Epidermal melanocyte (primary cell): Measurements from ENCODE around the gene FMNL2.

Experiments used
- DNase-seq: peaks from one replicate; pipeline ENCODE4 v3.0.0; 2011; ENCODE audit warnings: low spot score; ENCODE audit not compliant: insufficient read length

Gene FMNL2

GRCh38 chr2:152492911-152493310 is 157.9 kb downstream of the FMNL2 start:
- DNase-seq, result no peak

- DNase-seq, result no peak
These were observed 158.4 kb downstream of the FMNL2 start for GRCh38 chr2:152493417-152493816.

- no peak for DNase-seq
These were observed 159.1 kb downstream of the FMNL2 start for GRCh38 chr2:152493945-152494528.

GRCh38 chr2:152496371-152496770 is 161.4 kb downstream of the FMNL2 start:
- no peak for DNase-seq

- no peak for DNase-seq
These were observed 162.6 kb downstream of the FMNL2 start for GRCh38 chr2:152497481-152498052.

- DNase-seq, result no peak
These were observed 164.4 kb downstream of the FMNL2 start for GRCh38 chr2:152499331-152499816.

GRCh38 chr2:152499896-152500735 is 165.1 kb downstream of the FMNL2 start:
- peak; percentile 42 for DNase-seq

GRCh38 chr2:152500772-152501171 is 165.8 kb downstream of the FMNL2 start:
- DNase-seq, result no peak

- DNase-seq, result no peak
These were observed 166.7 kb downstream of the FMNL2 start for GRCh38 chr2:152501666-152502065.

GRCh38 chr2:152504618-152505017 is 169.6 kb downstream of the FMNL2 start:
- DNase-seq, result no peak

- no peak for DNase-seq
These were observed 170.5 kb downstream of the FMNL2 start for GRCh38 chr2:152505495-152505906.

GRCh38 chr2:152506843-152507242 is 171.9 kb downstream of the FMNL2 start:
- DNase-seq, result no peak

GRCh38 chr2:152507907-152508306 is 172.9 kb downstream of the FMNL2 start:
- DNase-seq, result no peak

- no peak for DNase-seq
These were observed 173.5 kb downstream of the FMNL2 start for GRCh38 chr2:152508446-152508845.

- DNase-seq, result no peak
These were observed 175.0 kb downstream of the FMNL2 start for GRCh38 chr2:152509772-152510491.

GRCh38 chr2:152510621-152511020 is 175.6 kb downstream of the FMNL2 start:
- no peak for DNase-seq

- no peak for DNase-seq
These were observed 177.0 kb downstream of the FMNL2 start for GRCh38 chr2:152511981-152512380.

GRCh38 chr2:152513029-152513428 is 178.1 kb downstream of the FMNL2 start:
- DNase-seq, result no peak

GRCh38 chr2:152513681-152514080 is 178.7 kb downstream of the FMNL2 start:
- no peak for DNase-seq

- DNase-seq, result no peak
These were observed 183.1 kb downstream of the FMNL2 start for GRCh38 chr2:152518034-152518433.

- DNase-seq, result no peak
These were observed 183.9 kb downstream of the FMNL2 start for GRCh38 chr2:152518641-152519580.
